B cell (primary cell): ENCODE results near the gene LHPP. TPM values are rescaled to one million over a fixed set of nuclear protein-coding genes. Genes with fewer than 3 reads are reported as not detected.

Experiments
- ATAC-seq: fragments of 200-7000 bp; cut with Tn5 transposase; one replicate; pipeline ENCODE4 v1.10.0; 2021; ENCODE audit warnings: low read depth, mild to moderate bottlenecking, moderate number of reproducible peaks, moderate library complexity
- CTCF ChIA-PET: fragments of 350-600 bp; sonication (Branson Sonifier 250); formaldehyde crosslinking; loops from one replicate; lab custom pipeline; 2021; ENCODE audit warnings: antibody characterized with exemption, inconsistent platforms; lab: Charles Lee
- POLR2A ChIA-PET: fragments of 350-600 bp; sonication (Branson Sonifier 250); formaldehyde crosslinking; loops from one replicate; lab custom pipeline; 2021; ENCODE audit warnings: antibody characterized with exemption; lab: Charles Lee
- DNase-seq: peaks from one replicate; pipeline ENCODE4 v3.0.0; 2013
- H2AFZ ChIP-seq: 2 replicates; pipeline ENCODE4 v1.6.1; 2012; ENCODE audit warnings: mild to moderate bottlenecking, low read depth, low read length; ENCODE audit not compliant: insufficient read depth, poor library complexity, severe bottlenecking
- H3K27ac ChIP-seq, 2 donors: 1 replicate in 1 of 2; 2 replicates in 1 of 2; pipeline ENCODE4 v1.5.1; 2012 to 2013; ENCODE audit warnings: low read length in 2 of 2, mild to moderate bottlenecking in 2 of 2, moderate library complexity in 1 of 2
- H3K27me3 ChIP-seq, 4 experiments: fragments of 200-600 bp in 1 of 4; sonication (generic) in 1 of 4; replicated peaks in 1 of 4; 1 replicate in 2 of 4; 2 replicates in 2 of 4; pipeline versions ENCODE4 v1.6.1 to v1.7.0; 2013 to 2016; ENCODE audit warnings: low read length in 3 of 4, mild to moderate bottlenecking in 2 of 4, mixed read lengths in 1 of 4, moderate library complexity in 1 of 4; ENCODE audit not compliant: insufficient read depth in 4 of 4, control insufficient read depth in 3 of 4; ENCODE audit errors: control extremely low read depth in 1 of 4
- H3K36me3 ChIP-seq, 2 experiments: replicated peaks in 1 of 2; 1 replicate in 1 of 2; 2 replicates in 1 of 2; pipeline versions ENCODE4 v1.6.1 to v1.7.1; 2013; ENCODE audit warnings: low read length in 1 of 2; ENCODE audit not compliant: insufficient read depth in 2 of 2, control insufficient read depth in 1 of 2; ENCODE audit errors: control extremely low read depth in 1 of 2, extremely low read depth in 1 of 2
- H3K4me1 ChIP-seq, 2 donors: fragments of 200-600 bp in 1 of 2; sonication (generic) in 1 of 2; 1 replicate in 1 of 2; 2 replicates in 1 of 2; pipeline versions ENCODE4 v1.5.1 to v1.6.1; 2013 to 2017; ENCODE audit warnings: low read length in 2 of 2; ENCODE audit not compliant: control insufficient read depth in 2 of 2, insufficient read depth in 2 of 2
- H3K4me2 ChIP-seq: replicated peaks from 2 replicates; pipeline ENCODE3; 2012; ENCODE audit warnings: mild to moderate bottlenecking, low read depth, low read length; ENCODE audit not compliant: poor library complexity, severe bottlenecking
- H3K4me3 ChIP-seq, 5 experiments: fragments of 200-600 bp in 1 of 5; sonication (generic) in 1 of 5; 1 replicate in 3 of 5; 2 replicates in 2 of 5; pipeline versions ENCODE4 v1.5.1 to v1.7.0; 2011 to 2016; ENCODE audit warnings: low read length in 4 of 5, mild to moderate bottlenecking in 4 of 5, low read depth in 2 of 5, control low read depth in 1 of 5, moderate library complexity in 1 of 5; ENCODE audit not compliant: insufficient read depth in 1 of 5; ENCODE audit errors: control extremely low read depth in 1 of 5, extremely low read depth in 1 of 5
- H3K79me2 ChIP-seq: fragments of 200-600 bp; sonication (generic); one replicate; pipeline ENCODE4 v1.6.0; 2016; ENCODE audit warnings: low read length; ENCODE audit not compliant: control insufficient read depth, insufficient read depth
- H3K9ac ChIP-seq: fragments of 200-600 bp; sonication (generic); 2 replicates; pipeline ENCODE4 v1.6.1; 2017; ENCODE audit warnings: mild to moderate bottlenecking, low read length, moderate library complexity
- H3K9me3 ChIP-seq, 3 donors: one replicate each; pipeline versions ENCODE4 v1.6.1 to v1.7.1; 2013; ENCODE audit warnings: low read length in 2 of 3; ENCODE audit not compliant: control insufficient read depth in 2 of 3, insufficient read depth in 1 of 3; ENCODE audit errors: control extremely low read depth in 1 of 3
- H4K20me1 ChIP-seq: 2 replicates; pipeline ENCODE4 v1.6.0; 2012; ENCODE audit warnings: mild to moderate bottlenecking, low read length; ENCODE audit not compliant: insufficient read depth, control insufficient read depth, poor library complexity, severe bottlenecking
- H3K27ac Mint-ChIP-seq: one replicate; pipeline ENCODE4 v1.8.0; 2021; ENCODE audit warnings: mixed read lengths
- H3K27me3 Mint-ChIP-seq: one replicate; pipeline ENCODE4 v1.8.0; 2021; ENCODE audit warnings: mixed read lengths
- H3K4me1 Mint-ChIP-seq: one replicate; pipeline ENCODE4 v1.8.0; 2021; ENCODE audit warnings: mixed read lengths
- H3K4me3 Mint-ChIP-seq: one replicate; pipeline ENCODE4 v1.8.0; 2021; ENCODE audit warnings: mixed read lengths
- H3K9me3 Mint-ChIP-seq: one replicate; pipeline ENCODE4 v1.8.0; 2022; ENCODE audit warnings: mixed read lengths; ENCODE audit not compliant: insufficient read depth
- EZH2 ChIP-seq: IDR thresholded peaks from 2 replicates; pipeline ENCODE4 v1.6.1; 2012; ENCODE audit warnings: borderline replicate concordance, low read depth, mild to moderate bottlenecking, moderate library complexity, low read length; ENCODE audit not compliant: insufficient read depth, poor library complexity, severe bottlenecking
- WGBS: methylation state at CpG from one replicate; pipeline ENCODE4 v1.1.5; 2013; ENCODE audit warnings: missing lambda C conversion rate; ENCODE audit not compliant: insufficient coverage; 5-methylcytosine and 5-hydroxymethylcytosine counted together
- intact Hi-C: fragments of 100-400 bp; cut with micrococcal nuclease; formaldehyde crosslinking; loops from one replicate; pipeline ENCODE4 v1.10.0; 2022
- polyA plus RNA-seq: library from polyadenylated mRNA; depleted of rRNA; stranded (reverse); fragments of >200 nt; gene quantifications from 2 replicates; pipeline ENCODE4 v1.2.3, GENCODE V29; 2012
- total RNA-seq, 2 donors: library from RNA; stranded (reverse); fragments of 120-200 nt in 1 of 2; gene quantifications; 1 replicate in 1 of 2; 2 replicates in 1 of 2; pipeline versions ENCODE4 v1.2.3 to v1.2.4, GENCODE V29; 2013 to 2022
- TF ChIP-seq, protein P1 (sequence below): fragments of 200-600 bp; IDR thresholded peaks from one replicate; pipeline ENCODE4 v1.8.0; 2022; ENCODE audit warnings: antibody characterized with exemption, mild to moderate bottlenecking

LHPP gene
- total and polyA plus RNA-seq, 2 donors (not counting 1 experiment from before 2014, with no cell fraction given): 60.2 to 83.5 TPM

DNA sequence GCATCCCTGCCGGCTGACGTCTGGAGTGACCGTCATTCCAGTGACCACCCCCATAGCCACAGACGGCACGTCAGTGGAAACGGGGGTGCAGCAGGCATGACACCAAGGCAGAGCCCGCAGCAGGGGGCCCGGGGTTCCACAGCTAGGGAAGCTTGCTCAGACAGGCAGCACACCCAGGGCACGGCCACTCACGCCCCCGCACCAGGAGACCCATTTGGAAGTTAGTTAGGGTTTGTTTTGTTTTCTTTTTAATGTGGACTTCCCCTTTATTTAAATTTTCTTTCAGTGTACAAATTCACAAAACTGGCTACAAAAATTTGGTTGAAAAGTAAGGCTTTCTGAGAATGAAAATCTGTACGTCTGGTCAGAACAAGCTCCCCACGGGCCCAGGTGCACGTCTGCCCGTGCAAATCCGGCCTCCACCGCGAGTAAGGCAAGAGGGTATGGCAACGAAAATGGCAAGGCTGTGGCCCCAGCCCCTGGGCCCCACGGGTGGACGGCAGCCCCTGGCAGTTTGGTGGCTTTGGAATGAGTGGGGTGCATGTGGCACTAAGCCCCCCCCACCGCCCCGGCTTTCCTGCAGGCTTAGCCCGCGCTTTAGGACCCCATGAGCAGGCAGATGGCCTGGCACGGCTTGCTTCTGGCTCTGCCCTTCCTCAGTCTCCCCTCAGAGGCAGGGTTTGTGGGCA is 158.3 kb downstream of the LHPP start:
- H3K4me3 ChIP-seq: peak overlapping the region in 4 of 5 experiments; percentile 13 to 55 (median 28)
- peak overlapping the region; percentile 48 for H3K9ac ChIP-seq
- peaks cover 0 to 72% of the 10 kb centered on the region in 2 experiments for H3K36me3 ChIP-seq
- Mint-ChIP-seq H3K27ac (peak overlapping the region; percentile 99), H3K4me3 (peak overlapping the region; percentile 87), H3K4me1 (peaks cover 95% of the 10 kb centered on the region), H3K27me3 (no peaks in the 10 kb centered on the region), H3K9me3 (no peaks in the 10 kb centered on the region)
- H3K4me2 ChIP-seq: peak overlapping the region; percentile 83
- peak; percentile 21 for ATAC-seq
- no peaks in the 10 kb centered on the region for H4K20me1 ChIP-seq
- DNase-seq: peak; percentile 77
- peaks cover 100% of the 10 kb centered on the region in 2 donors for H3K4me1 ChIP-seq
- 36% methylated on average over 19 of the region's 26 CpGs for WGBS
- H3K27ac ChIP-seq: peak overlapping the region; percentile 97 to 98
- no peak overlapping the region for H2AFZ ChIP-seq
- peaks cover 93% of the 10 kb centered on the region for H3K79me2 ChIP-seq
- intact Hi-C loops: loop anchor here (1.0 to 10.0 kb wide), 9 partner anchors 7 to 155 kb away; partner anchors contain the start of gene LHPP
- peaks cover 0 to 9% (median 0%) of the 10 kb centered on the region in 3 donors for H3K9me3 ChIP-seq
- no peak for TF ChIP-seq EZH2
- TF ChIP-seq, protein P1, sequence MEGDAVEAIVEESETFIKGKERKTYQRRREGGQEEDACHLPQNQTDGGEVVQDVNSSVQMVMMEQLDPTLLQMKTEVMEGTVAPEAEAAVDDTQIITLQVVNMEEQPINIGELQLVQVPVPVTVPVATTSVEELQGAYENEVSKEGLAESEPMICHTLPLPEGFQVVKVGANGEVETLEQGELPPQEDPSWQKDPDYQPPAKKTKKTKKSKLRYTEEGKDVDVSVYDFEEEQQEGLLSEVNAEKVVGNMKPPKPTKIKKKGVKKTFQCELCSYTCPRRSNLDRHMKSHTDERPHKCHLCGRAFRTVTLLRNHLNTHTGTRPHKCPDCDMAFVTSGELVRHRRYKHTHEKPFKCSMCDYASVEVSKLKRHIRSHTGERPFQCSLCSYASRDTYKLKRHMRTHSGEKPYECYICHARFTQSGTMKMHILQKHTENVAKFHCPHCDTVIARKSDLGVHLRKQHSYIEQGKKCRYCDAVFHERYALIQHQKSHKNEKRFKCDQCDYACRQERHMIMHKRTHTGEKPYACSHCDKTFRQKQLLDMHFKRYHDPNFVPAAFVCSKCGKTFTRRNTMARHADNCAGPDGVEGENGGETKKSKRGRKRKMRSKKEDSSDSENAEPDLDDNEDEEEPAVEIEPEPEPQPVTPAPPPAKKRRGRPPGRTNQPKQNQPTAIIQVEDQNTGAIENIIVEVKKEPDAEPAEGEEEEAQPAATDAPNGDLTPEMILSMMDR: no peak
- ChIA-PET POLR2A (interaction anchor here (0.9 to 11.6 kb wide), 22 partner anchors 8 to 123 kb away, joined by 3 to 163 read pairs (median 8); no protein-coding TSS in a partner anchor), CTCF (interaction anchor here (0.6 to 7.2 kb wide), 26 partner anchors 8 to 126 kb away, joined by 3 to 91 read pairs (median 6); no protein-coding TSS in a partner anchor)
- H3K27me3 ChIP-seq: no peaks in the 10 kb centered on the region

- no peaks in the 10 kb centered on the region for H3K9me3 ChIP-seq
- ChIA-PET CTCF (interaction anchor here (0.9 to 7.2 kb wide), 16 partner anchors 9 to 123 kb away, joined by 3 to 91 read pairs (median 5); no protein-coding TSS in a partner anchor), POLR2A (interaction anchor here (1.0 to 11.6 kb wide), 9 partner anchors 9 to 120 kb away, joined by 3 to 163 read pairs (median 4); no protein-coding TSS in a partner anchor)
- H3K79me2 ChIP-seq: peaks cover 93% of the 10 kb centered on the region
- H3K4me1 Mint-ChIP-seq: peaks cover 95% of the 10 kb centered on the region
- H3K4me2 ChIP-seq: peak overlapping the region; percentile 83
- intact Hi-C loops: loop anchor here (5.0 kb wide), 1 partner anchor 34 kb away; no protein-coding TSS in a partner anchor
- H3K4me1 ChIP-seq: peaks cover 100% of the 10 kb centered on the region in 2 donors
- H2AFZ ChIP-seq: no peak overlapping the region
- no peaks in the 10 kb centered on the region for H3K27me3 Mint-ChIP-seq
- peak overlapping the region; percentile 66 for H3K4me3 Mint-ChIP-seq
- no peaks in the 10 kb centered on the region for H3K9me3 Mint-ChIP-seq
- no peak for TF ChIP-seq EZH2
- TF ChIP-seq, protein P1: no peak
- no peak overlapping the region for H3K9ac ChIP-seq
- peaks cover 0 to 59% of the 10 kb centered on the region in 2 experiments for H3K36me3 ChIP-seq
- no peaks in the 10 kb centered on the region for H3K27me3 ChIP-seq
- ATAC-seq (no peak), DNase-seq (no peak)
- 62% methylated on average over 12 of the region's 13 CpGs for WGBS
- peak overlapping the region; percentile 99 for H3K27ac Mint-ChIP-seq
- H3K27ac ChIP-seq: peak overlapping the region; percentile 97 to 98
- H4K20me1 ChIP-seq: no peaks in the 10 kb centered on the region
- H3K4me3 ChIP-seq: no peak overlapping the region
Measured at GRCh38 chr10:124621637-124622036, 160.0 kb downstream of the LHPP start.
